GM18508 (cell line): ENCODE measurements around the gene PRLHR.

Experiments used
- ATAC-seq: cut with Tn5 transposase; IDR thresholded peaks from one replicate; pipeline ENCODE4 v1.9.1; 2021; ENCODE audit warnings: moderate number of reproducible peaks; ENCODE audit not compliant: insufficient read depth, unreplicated experiment

PRLHR gene

GRCh38 chr10:118590334-118590733, 5.1 kb downstream of the PRLHR start:
- no peak for ATAC-seq

DNA sequence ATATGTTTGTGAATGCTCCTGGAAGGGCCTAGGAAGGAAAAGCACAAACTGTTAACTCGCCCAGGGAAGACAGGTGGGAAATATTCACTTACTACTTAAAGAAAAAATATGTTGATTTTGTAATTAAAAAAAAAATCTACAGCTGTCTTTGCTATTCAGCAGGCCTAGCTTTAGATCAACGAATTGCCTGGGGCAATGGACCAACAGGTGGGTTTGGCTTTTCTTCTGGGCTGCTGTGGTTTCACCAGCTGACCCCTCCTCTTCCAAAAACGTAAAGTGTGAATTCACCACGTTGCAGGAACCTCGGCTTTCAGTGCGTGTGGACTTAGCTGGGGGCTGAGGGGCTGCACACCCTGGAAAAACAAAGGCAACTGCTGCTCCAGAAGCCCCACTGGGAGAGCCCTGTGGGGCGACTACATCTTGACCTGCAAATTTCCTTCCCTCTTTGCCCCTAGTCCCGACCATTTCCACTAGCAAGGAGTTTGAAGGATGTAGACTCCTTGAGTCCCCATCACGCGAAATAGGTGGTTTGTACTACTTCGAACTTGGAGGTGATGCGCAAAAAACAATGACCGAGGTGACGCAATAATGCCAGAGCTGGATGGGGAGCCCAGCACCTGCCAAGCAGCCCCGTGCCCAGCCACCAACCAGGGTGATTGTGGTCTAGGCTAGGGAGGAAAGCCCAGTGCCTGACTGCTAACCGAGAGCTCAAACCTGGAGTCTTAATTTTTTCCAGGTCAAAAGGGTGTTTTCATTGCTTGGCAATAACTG, 7.4 kb downstream of the PRLHR start:
- no peak for ATAC-seq

DNA sequence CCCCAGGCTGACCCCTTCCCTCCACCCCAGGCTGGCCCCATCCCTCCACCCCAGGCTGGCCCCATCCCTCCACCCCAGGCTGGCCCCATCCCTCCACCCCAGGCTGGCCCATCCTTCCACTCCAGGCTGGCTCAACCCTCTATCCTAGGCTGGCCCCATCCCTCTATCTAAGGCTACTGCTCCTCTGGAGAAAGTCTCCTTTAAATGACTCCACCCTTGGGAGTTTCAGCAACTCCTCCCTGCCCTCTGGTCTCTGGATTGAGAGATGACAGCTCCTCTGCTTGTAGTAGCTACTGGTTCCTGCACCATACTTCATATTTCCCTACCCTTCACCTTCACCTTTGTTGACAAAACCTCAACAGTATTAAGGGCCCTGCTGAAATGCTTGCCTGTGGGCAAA, 8.5 kb downstream of the PRLHR start:
- ATAC-seq: no peak

DNA sequence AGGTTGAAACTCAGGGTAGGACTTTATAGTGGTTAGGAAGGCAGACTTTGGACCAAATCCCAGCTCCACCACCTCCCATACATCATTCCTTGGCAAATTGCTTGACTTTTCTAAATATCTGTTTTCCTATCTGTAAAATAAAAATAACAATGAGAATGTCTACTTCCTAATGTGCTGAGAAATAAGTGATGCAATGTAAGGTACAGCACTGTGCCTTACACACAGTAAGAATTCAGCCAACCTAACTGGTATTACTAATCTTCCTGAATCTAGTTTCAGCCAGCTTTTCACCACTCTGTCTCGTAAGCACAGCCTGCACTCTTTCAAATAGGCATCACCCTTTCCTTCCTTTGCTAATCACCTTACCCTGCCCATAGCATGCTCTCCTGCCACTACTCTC, 9.7 kb downstream of the PRLHR start:
- no peak for ATAC-seq

GRCh38 chr10:118585234-118585633, 10.2 kb downstream of the PRLHR start:
- ATAC-seq: no peak

GRCh38 chr10:118584181-118584954, 11.1 kb downstream of the PRLHR start:
- no peak for ATAC-seq

- ATAC-seq: no peak
Measured at GRCh38 chr10:118583611-118584010, 11.8 kb downstream of the PRLHR start.

DNA sequence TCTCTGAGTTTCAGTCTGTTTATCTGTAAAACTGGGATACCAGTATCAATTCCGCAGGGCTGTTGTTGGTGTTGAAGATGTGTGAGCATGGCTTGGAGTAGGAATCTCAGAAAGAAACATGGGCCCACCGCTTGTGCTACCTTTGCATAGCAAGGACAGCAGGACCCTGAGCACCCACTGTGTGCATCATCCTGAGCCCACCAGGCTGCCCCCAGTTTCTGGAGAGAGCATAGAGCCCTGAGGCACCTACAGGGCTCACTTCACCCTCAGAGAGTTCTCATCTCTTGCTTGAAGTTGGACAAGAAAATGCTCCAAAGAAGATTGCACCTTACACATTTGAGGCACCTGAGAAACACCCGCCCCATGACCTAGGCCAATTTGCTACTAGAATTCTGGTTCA, 12.9 kb downstream of the PRLHR start:
- no peak for ATAC-seq

DNA sequence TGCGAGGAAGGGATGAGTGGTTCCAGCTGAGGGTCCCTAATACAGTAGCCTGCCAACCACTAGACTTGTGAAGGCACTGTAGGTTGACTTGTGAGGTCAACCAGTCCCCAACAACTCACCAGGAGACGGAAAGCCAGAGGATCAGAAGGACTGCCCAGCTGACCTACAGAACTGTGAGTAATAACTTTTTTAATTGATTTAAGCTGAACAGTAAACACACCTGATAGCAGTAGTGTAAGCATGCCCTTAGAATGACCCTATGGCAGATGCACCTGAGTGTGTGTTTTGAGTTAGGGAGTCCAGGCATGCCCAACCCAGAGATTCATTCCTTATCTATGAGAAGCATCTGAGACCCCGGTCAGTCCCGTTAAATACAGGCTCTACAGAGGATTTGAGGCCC, 14.1 kb downstream of the PRLHR start:
- no peak for ATAC-seq

DNA sequence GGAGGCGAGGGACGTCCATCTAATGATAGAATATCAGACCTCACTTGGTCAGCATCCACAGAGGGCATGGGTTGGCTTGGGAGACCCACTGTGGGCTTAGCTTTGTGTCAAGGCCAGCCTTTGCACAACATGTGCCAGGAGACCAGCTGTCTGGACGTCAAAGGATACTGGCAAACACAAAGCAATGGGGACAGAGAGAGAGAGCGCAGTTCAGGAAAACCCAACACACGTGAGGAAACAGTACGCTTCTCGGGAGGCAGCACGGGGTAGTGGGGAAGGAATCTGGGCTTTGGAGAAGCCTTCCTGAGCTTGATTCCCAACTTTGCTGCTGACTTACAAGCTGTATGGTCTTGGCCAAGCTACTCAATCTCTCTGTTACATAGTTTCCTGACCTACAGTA, 14.7 kb downstream of the PRLHR start:
- no peak for ATAC-seq

GRCh38 chr10:118573512-118573911, 21.9 kb downstream of the PRLHR start:
- no peak for ATAC-seq

DNA sequence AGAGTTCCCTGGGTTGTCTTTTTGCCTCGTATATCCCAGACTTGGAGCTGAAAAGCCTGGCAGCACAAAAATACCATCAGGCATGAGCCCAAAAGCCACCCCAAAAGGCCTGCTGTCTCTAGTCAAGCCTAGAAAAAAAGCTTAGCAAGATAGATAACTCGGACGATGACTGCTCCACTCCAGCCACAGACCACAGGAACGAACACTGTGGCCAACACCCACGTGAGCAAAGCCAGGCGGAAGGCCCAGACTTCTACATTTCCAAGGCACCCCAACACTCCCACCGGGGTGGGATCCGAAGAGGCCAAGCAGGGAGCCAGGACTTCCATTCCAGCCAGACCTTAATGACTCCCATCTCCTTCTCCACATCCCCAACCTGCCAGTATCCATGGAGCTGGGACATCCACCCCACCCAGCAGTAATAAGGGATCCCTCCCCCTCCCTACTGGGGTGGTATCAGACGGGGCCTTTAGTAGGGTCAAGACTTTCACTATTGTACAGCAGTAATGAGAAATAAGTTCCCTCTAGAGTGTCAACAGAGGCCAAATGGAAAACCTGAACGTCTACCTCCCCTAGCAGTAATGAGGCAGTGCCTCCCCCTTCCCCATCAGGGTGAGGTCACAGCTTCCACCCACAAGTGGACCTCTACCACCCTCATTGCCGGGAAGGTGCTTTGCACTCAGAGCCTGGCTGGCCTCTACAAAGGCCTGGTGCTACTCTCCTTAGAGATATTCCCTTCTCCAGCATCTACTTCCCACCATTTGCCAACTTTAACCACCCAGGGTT, 23.0 kb downstream of the PRLHR start:
- no peak for ATAC-seq

- no peak for ATAC-seq
Measured at GRCh38 chr10:118571123-118571522, 24.3 kb downstream of the PRLHR start.

DNA sequence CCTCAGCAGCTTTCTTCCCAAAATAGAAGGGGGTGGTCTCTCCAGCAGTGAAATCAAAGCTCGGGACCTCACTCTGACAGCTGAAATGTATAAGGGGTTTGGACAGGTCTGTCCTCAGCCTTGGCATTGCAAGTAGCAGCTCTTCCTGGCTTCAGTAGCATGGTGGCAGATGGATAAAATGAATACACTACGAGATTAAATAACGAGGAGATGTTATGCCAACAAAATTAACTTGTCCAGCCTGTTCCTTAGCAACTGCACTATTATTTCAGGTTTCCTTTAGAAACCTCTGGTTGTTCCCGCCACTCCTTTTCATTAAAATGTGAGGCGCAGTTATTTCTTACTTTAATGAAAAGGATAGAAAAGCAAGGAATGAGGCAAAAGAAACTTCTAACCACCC, 24.9 kb downstream of the PRLHR start:
- ATAC-seq: no peak

DNA sequence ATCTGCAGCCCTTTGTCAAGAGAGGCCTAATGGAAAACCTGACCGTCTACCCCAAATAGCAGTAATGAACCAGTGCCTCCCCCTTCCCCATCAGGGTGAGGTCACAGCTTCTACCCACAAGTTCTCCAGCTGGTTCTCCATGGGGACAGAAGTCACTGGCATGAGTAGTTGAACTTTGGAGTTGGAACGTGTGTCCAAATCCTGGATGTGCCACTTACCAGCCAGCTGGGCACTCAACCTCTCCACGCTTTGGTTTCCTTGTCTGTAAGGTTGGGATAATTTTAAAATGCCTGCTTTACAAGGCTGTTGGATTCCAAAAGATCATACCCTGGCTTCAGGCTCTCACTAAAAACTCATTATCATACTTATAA, 25.6 kb downstream of the PRLHR start:
- ATAC-seq: no peak

GRCh38 chr10:118569241-118569881, 26.1 kb downstream of the PRLHR start:
- no peak for ATAC-seq

DNA sequence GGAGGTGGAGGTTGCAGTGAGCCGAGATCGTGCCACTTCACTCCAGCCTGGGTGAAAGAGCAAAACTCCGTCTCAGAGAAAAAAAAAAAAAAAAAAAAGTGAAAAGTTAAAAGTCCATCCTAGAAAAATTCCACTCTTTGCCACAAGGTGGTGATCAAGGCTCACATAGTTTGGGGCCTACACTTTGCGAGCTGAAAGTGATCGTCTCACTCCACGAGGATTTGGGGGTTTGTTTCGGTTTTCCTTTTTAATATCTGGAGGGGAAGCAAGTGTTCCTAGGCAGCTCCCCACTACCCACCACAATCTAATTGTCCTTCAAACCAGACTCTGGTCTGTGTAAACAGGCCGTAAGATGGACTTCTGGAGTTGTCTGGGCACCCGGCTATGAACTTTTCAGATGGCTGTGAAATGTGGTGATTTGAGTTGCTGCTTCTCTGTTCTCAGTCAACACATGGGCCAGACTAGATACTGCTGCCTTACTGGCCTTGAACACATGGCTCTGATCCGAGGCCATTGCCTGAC, 27.1 kb downstream of the PRLHR start:
- ATAC-seq: no peak

DNA sequence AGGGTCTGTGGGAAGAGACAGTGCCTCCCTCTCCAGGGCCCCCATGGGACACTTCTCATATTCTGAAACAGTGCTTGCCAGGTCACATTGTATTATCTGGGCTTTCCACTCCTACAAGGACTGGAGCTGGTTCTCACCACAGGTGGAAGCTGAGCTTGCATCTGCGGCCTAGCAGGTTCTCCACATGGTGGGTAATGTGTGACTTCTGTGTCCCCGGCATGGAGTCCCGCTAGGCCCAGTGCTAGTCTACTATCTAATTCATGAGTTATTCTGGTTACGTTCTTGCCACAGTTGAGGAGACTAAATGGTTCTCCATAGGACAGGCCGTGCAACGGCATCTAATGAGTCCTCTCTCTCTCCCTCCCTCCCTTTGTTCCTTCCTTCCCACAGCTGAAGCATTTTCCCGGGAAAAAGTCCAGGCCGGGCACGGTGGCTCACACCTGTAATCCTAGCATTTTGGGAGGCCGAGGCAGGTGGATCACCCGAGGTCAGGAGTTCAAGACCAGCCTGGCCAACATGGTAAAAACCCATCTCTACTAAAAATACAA, 27.7 kb downstream of the PRLHR start:
- ATAC-seq: no peak

GRCh38 chr10:118566911-118567310, 28.5 kb downstream of the PRLHR start:
- ATAC-seq: no peak
